ENCODE results near the gene CLEC12A.

DNA sequence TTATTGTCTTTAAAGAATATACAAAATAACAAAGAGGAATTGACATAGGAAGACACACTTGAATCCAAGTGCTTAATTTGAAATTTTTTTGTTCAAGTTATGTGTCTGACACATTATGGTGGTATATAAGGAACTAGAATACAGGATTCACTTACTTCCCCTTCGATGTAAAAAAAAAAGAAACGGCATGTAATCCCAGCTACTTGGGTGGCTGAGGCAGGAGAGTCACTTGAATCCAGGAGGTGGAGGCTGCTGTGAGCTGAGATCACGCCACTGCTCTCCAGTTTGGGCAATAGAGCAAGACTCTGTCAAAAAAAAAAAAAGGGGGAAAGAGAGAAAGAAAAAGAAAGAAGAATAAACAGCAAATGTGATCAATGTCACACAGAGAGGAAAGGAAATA is 8.9 kb downstream of the CLEC12A start:
- TF ChIP-seq, protein P1, sequence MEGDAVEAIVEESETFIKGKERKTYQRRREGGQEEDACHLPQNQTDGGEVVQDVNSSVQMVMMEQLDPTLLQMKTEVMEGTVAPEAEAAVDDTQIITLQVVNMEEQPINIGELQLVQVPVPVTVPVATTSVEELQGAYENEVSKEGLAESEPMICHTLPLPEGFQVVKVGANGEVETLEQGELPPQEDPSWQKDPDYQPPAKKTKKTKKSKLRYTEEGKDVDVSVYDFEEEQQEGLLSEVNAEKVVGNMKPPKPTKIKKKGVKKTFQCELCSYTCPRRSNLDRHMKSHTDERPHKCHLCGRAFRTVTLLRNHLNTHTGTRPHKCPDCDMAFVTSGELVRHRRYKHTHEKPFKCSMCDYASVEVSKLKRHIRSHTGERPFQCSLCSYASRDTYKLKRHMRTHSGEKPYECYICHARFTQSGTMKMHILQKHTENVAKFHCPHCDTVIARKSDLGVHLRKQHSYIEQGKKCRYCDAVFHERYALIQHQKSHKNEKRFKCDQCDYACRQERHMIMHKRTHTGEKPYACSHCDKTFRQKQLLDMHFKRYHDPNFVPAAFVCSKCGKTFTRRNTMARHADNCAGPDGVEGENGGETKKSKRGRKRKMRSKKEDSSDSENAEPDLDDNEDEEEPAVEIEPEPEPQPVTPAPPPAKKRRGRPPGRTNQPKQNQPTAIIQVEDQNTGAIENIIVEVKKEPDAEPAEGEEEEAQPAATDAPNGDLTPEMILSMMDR (IDR thresholded peaks at IDR 0.05 in 8 of 11, conservative IDR thresholded peaks at IDR 0.05 in 3 of 11): no peak
- TF ChIP-seq POLR2AphosphoS5 (IDR thresholded peaks at IDR 0.05): no peak
